WERI-Rb-1 (cell line): ENCODE measurements around the gene YPEL2.
"Not testable (repeated sequence)": the region's sequence is repeated elsewhere in the genome, so short reads cannot be mapped to it uniquely, and the experiment has no call there.

ENCODE experiments used
- DNase-seq: peaks from one replicate; pipeline ENCODE4 v3.0.0-alpha.2; 2020
- H3K27ac ChIP-seq: fragments of 250-450 bp; sonication (Bioruptor Pico); 2 replicates; pipeline ENCODE4 v1.5.1; 2020; ENCODE audit warnings: mild to moderate bottlenecking, moderate library complexity
- H3K27me3 ChIP-seq: fragments of 250-450 bp; sonication (Bioruptor Pico); 2 replicates; pipeline ENCODE4 v1.5.1; 2021; ENCODE audit warnings: mild to moderate bottlenecking, low read depth, moderate library complexity; ENCODE audit not compliant: insufficient read depth, severe bottlenecking
- H3K36me3 ChIP-seq: fragments of 250-450 bp; sonication (Bioruptor Pico); 2 replicates; pipeline ENCODE4 v1.5.1; 2020; ENCODE audit warnings: mild to moderate bottlenecking, moderate library complexity
- H3K4me3 ChIP-seq: 2 replicates; pipeline ENCODE4 v1.5.1; 2011; ENCODE audit warnings: low read depth, mild to moderate bottlenecking, control low read depth, low read length
- H3K9me3 ChIP-seq: fragments of 250-450 bp; sonication (Bioruptor Pico); 2 replicates; pipeline ENCODE4 v1.5.1; 2021; ENCODE audit warnings: mild to moderate bottlenecking, moderate library complexity; ENCODE audit not compliant: severe bottlenecking
- CTCF ChIP-seq: IDR thresholded peaks from 2 replicates; pipeline ENCODE4 v1.5.1; 2011; ENCODE audit warnings: low read depth, mild to moderate bottlenecking, control low read depth, inconsistent platforms, low read length

Gene YPEL2

GRCh38 chr17:59331129-59331928 lies at the start of gene YPEL2:
TSS of gene YPEL2 (plus strand) at chr17:59331655. CDS start at chr17:59353410, 21,755 bp downstream.
- TF ChIP-seq CTCF = no peak

GRCh38 chr17:59284317-59284716 lies 47.1 kb upstream of the YPEL2 start:
- DNase-seq = no peak
- no peak overlapping the region for H3K4me3 ChIP-seq
- no peaks in the 10 kb centered on the region for H3K27me3 ChIP-seq
- no peaks in the 10 kb centered on the region for H3K9me3 ChIP-seq
- H3K36me3 ChIP-seq = no peaks in the 10 kb centered on the region
- TF ChIP-seq CTCF = no peak
- H3K27ac ChIP-seq = no peak overlapping the region

More at GRCh38 chr17:59331129-59331928, at the start of gene YPEL2:
- peaks cover 6% of the 10 kb centered on the region for H3K27me3 ChIP-seq
- H3K27ac ChIP-seq = no peak within 1 kb of the TSS
- H3K36me3 ChIP-seq = no peaks in the 10 kb centered on the region
- H3K9me3 ChIP-seq = no peaks in the 10 kb centered on the region
- peak; percentile 99 for DNase-seq
- peak within 1 kb of the TSS; percentile 81 for H3K4me3 ChIP-seq

- Histone ChIP-seq H3K27ac (no peak overlapping the region), H3K36me3 (no peaks in the 10 kb centered on the region), H3K9me3 (no peaks in the 10 kb centered on the region), H3K4me3 (no peak overlapping the region), H3K27me3 (no peaks in the 10 kb centered on the region)
- DNase-seq = no peak
- TF ChIP-seq CTCF = no peak
These were observed 44.0 kb upstream of the YPEL2 start for GRCh38 chr17:59287452-59287851.

GRCh38 chr17:59287891-59288290 lies 43.6 kb upstream of the YPEL2 start:
- no peak for DNase-seq
- H3K27ac ChIP-seq = no peak overlapping the region
- no peaks in the 10 kb centered on the region for H3K9me3 ChIP-seq
- H3K4me3 ChIP-seq = no peak overlapping the region
- H3K27me3 ChIP-seq = no peaks in the 10 kb centered on the region
- TF ChIP-seq CTCF = no peak
- no peaks in the 10 kb centered on the region for H3K36me3 ChIP-seq

GRCh38 chr17:59289981-59290301 lies 41.5 kb upstream of the YPEL2 start:
- Histone ChIP-seq H3K9me3 (no peaks in the 10 kb centered on the region), H3K4me3 (no peak overlapping the region), H3K27ac (no peak overlapping the region; the same call in 1 of the 2 replicates), H3K36me3 (no peaks in the 10 kb centered on the region), H3K27me3 (no peaks in the 10 kb centered on the region)
- no peak for TF ChIP-seq CTCF
- no peak for DNase-seq

- not testable (repeated sequence) for DNase-seq, H3K4me3 ChIP-seq, H3K27ac ChIP-seq, H3K9me3 ChIP-seq, H3K27me3 ChIP-seq, H3K36me3 ChIP-seq
These were observed 41.0 kb upstream of the YPEL2 start for GRCh38 chr17:59290302-59290998.
